HEK293 (cell line): ENCODE results near the gene EPN2.
"Not testable (repeated sequence)": the region's sequence is repeated elsewhere in the genome, so short reads cannot be mapped to it uniquely, and the experiment has no call there.

ENCODE experiments used
- CTCF ChIA-PET: fragments of 350-600 bp; formaldehyde crosslinking; extraction: SDS; loops from one replicate; lab custom pipeline; 2021; ENCODE audit warnings: antibody characterized with exemption; lab: Yijun Ruan, JAX
- POLR2A ChIA-PET: fragments of 300-600 bp; formaldehyde crosslinking; extraction: SDS; loops from one replicate; lab custom pipeline; 2020; ENCODE audit warnings: antibody characterized with exemption, inconsistent platforms; lab: Yijun Ruan, JAX
- H3K27ac ChIP-seq: fragments of 200-500 bp; sonication (Bioruptor generic); 2 replicates; pipeline ENCODE4 v1.5.1; 2014; ENCODE audit warnings: low read depth, low read length, control low read depth, inconsistent platforms; ENCODE audit errors: extremely low read depth
- H3K36me3 ChIP-seq, 2 experiments: fragments of 200-500 bp in 1 of 2; sonication (Bioruptor generic) in 1 of 2; 1 replicate in 1 of 2; 2 replicates in 1 of 2; pipeline ENCODE4 v1.5.1; 2014 to 2017; ENCODE audit warnings: inconsistent platforms in 2 of 2, low read length in 2 of 2; ENCODE audit not compliant: control insufficient read depth in 2 of 2, insufficient read depth in 1 of 2
- H3K4me1 ChIP-seq: fragments of 200-500 bp; sonication (Bioruptor generic); 2 replicates; pipeline ENCODE4 v1.5.1; 2014; ENCODE audit warnings: mild to moderate bottlenecking, low read length, inconsistent platforms; ENCODE audit not compliant: control insufficient read depth, insufficient read depth
- H3K4me3 ChIP-seq: 2 replicates; pipeline ENCODE4 v1.5.1; 2011; ENCODE audit warnings: low read depth, mild to moderate bottlenecking, control low read depth, low read length, moderate library complexity
- H3K9me3 ChIP-seq: fragments of 200-500 bp; sonication (Bioruptor generic); 2 replicates; pipeline ENCODE4 v1.5.1; 2014; ENCODE audit warnings: low read depth, low read length, inconsistent platforms; ENCODE audit not compliant: control insufficient read depth, insufficient read depth
- GLI2 ChIP-seq: fragments of 450-650 bp; formaldehyde crosslinking; IDR thresholded peaks from 2 replicates; pipeline ENCODE4; 2017; ENCODE audit warnings: missing biosample characterization, missing genetic modification characterization, low read depth, borderline replicate concordance
- KLF7 ChIP-seq: fragments of 450-650 bp; formaldehyde crosslinking; IDR thresholded peaks from 2 replicates; pipeline ENCODE4 v1.5.1; 2016; ENCODE audit warnings: missing biosample characterization, missing genetic modification characterization, borderline replicate concordance
- RBAK ChIP-seq: fragments of 450-650 bp; formaldehyde crosslinking; IDR thresholded peaks from 2 replicates; pipeline ENCODE4 v1.5.1; 2016; ENCODE audit warnings: missing biosample characterization, missing genetic modification characterization
- ZEB2 ChIP-seq: fragments of 450-650 bp; formaldehyde crosslinking; IDR thresholded peaks from 2 replicates; pipeline ENCODE4 v1.5.1; 2016; ENCODE audit warnings: missing biosample characterization, missing genetic modification characterization
- ZFP3 ChIP-seq: fragments of 450-650 bp; formaldehyde crosslinking; IDR thresholded peaks from 2 replicates; pipeline ENCODE4 v1.5.1; 2016; ENCODE audit warnings: low read depth, missing biosample characterization, missing genetic modification characterization
- ZNF335 ChIP-seq: fragments of 450-650 bp; formaldehyde crosslinking; conservative IDR thresholded peaks from 2 replicates; pipeline ENCODE4 v1.5.1; 2016; ENCODE audit warnings: missing biosample characterization, missing genetic modification characterization
- ZNF529 ChIP-seq: fragments of 450-650 bp; formaldehyde crosslinking; IDR thresholded peaks from 2 replicates; pipeline ENCODE4 v1.5.1; 2017; ENCODE audit warnings: missing genetic modification characterization, missing biosample characterization; ENCODE audit not compliant: insufficient replicate concordance
- ZNF558 ChIP-seq: fragments of 450-650 bp; formaldehyde crosslinking; IDR thresholded peaks from 2 replicates; pipeline ENCODE4 v1.5.1; 2016; ENCODE audit warnings: missing biosample characterization, missing genetic modification characterization
- ZNF629 ChIP-seq: fragments of 450-650 bp; formaldehyde crosslinking; IDR thresholded peaks from 2 replicates; pipeline ENCODE4 v1.5.1; 2017; ENCODE audit warnings: missing biosample characterization, missing genetic modification characterization
- ZNF701 ChIP-seq: fragments of 450-650 bp; formaldehyde crosslinking; IDR thresholded peaks from 2 replicates; pipeline ENCODE4 v1.5.1; 2016; ENCODE audit warnings: missing biosample characterization, missing genetic modification characterization
- ZNF747 ChIP-seq: fragments of 450-650 bp; formaldehyde crosslinking; IDR thresholded peaks from 2 replicates; pipeline ENCODE4 v1.5.1; 2016; ENCODE audit warnings: missing biosample characterization, missing genetic modification characterization
- ZNF791 ChIP-seq: fragments of 450-650 bp; formaldehyde crosslinking; IDR thresholded peaks from 2 replicates; pipeline ENCODE4 v1.5.1; 2016; ENCODE audit warnings: missing biosample characterization, missing genetic modification characterization
- TF ChIP-seq, protein P1 (sequence below): fragments of 450-650 bp; formaldehyde crosslinking; IDR thresholded peaks from 2 replicates; pipeline ENCODE4; 2016; ENCODE audit warnings: missing biosample characterization, missing genetic modification characterization
- TF ChIP-seq, protein P2 (sequence below): fragments of 450-650 bp; formaldehyde crosslinking; IDR thresholded peaks from 2 replicates; pipeline ENCODE4 v1.5.1; 2016; ENCODE audit warnings: missing biosample characterization, missing genetic modification characterization
- TF ChIP-seq, protein P3 (sequence below): fragments of 450-650 bp; formaldehyde crosslinking; IDR thresholded peaks from 2 replicates; pipeline ENCODE4 v1.5.1; 2017; ENCODE audit warnings: missing biosample characterization, missing genetic modification characterization
- TF ChIP-seq, protein P4 (sequence below): fragments of 450-650 bp; formaldehyde crosslinking; IDR thresholded peaks from 2 replicates; pipeline ENCODE4 v1.5.1; 2016; ENCODE audit warnings: missing biosample characterization, missing genetic modification characterization

The EPN2 gene

DNA sequence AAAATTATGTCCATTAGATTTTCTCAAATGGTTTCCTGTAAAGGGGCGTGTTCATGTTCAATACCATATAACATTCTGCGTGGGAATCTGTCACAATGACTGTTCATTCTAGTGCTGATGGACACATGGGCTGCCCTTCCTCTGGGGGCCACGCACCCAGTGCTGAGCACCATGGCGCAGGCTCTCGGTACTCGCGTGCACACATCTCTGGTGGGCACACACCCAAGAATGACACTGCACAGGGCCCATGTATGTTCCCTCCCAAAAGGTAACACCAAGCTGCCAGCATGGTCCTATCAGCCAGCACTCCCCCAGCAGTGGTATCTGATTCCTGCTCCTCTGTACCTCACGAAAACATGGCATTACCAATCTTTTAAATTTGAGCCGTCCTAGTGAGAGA, 111.6 kb downstream of the EPN2 start (continued):
- TF ChIP-seq ZNF747 (no peak), ZNF529 (tag by site-specific recombination) (no peak), KLF7 (tag by site-specific recombination) (no peak)

DNA sequence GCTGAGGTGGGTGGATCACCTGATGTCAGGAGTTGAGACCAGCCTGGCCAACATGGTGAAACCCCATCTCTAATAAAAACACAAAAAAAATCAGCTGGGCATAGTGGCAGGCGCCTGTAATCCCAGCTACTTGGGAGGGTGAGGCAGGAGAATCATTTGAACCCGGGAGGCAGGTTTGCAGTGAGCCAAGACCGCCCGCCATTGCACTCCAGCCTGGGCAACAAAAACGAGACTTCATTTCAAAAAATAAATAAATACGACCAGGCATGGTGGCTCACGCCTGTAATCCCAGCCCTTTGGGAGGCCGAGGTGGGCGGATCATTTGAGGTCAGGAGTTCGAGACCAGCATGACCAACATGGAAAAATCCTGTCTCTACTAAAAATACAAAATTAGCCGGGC, 116.2 kb downstream of the EPN2 start:
- H3K4me1 ChIP-seq, H3K4me3 ChIP-seq, H3K27ac ChIP-seq, H3K9me3 ChIP-seq, POLR2A ChIA-PET: not testable (repeated sequence)
- CTCF ChIA-PET: interaction anchor here (0.7 to 2.0 kb wide), 4 partner anchors 10 to 409 kb away, joined by 3 to 21 read pairs (median 6); partner anchors contain the start of gene B9D1
- peaks cover 0 to 19% of the 10 kb centered on the region in 2 experiments; a peak in 1 of 3 replicates for H3K36me3 ChIP-seq

DNA sequence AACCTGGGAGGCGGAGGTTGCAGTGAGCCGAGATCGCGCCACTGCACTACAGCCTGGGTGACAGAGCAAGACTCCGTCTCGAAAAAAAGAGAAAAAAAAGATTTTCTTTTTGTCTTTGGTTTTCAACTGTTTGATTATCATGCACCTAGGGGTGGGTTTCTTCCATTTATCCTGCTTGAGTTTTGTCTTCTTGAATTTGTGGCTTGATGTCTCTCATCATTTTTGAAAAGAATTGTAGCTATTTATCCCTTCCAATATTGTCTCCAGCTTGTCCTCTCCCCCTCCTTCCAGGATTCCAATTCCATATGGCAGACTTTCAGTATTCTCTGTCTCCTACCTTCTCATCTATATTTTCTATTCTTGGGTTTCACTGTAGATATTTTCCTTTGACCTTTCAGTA, 117.6 kb downstream of the EPN2 start:
- Histone ChIP-seq H3K4me3 (no peak overlapping the region), H3K4me1 (no peaks in the 10 kb centered on the region), H3K27ac (no peak overlapping the region), H3K9me3 (no peaks in the 10 kb centered on the region), H3K36me3 (peaks cover 0 to 31% of the 10 kb centered on the region in 2 experiments; a peak in 1 of 3 replicates)
- ChIA-PET POLR2A (interaction anchor here (0.8 to 1.0 kb wide), 2 partner anchors 8 to 23 kb away, joined by 3 read pairs; no protein-coding TSS in a partner anchor), CTCF (interaction anchor here (0.6 to 2.0 kb wide), 4 partner anchors 8 to 93 kb away, joined by 3 to 21 read pairs (median 4); partner anchors contain the start of gene B9D1)
- TF ChIP-seq ZNF558 (tag by site-specific recombination) (peak; percentile 93), GLI2 (tag by site-specific recombination) (no peak)

DNA sequence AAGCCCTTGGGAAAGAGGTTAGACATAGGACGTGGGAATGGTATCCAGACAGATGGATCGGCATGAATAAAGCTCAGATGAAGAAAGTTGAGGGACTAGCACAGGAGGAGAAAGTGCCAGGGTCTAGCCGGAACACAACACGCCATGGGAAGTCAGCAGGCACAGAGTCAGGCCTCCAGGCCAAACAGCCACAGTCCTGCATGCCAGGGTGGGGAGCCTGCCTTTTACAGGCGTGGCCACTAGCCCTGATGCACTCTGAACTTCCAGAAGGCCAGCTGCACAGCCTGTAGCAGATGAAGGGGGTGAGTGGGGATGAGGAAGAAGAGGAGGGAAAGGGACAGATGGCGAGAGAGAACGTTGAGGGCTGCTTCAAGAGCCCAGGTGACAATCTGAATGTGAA, 120.2 kb downstream of the EPN2 start:
- H3K36me3 ChIP-seq: peaks cover 0 to 37% of the 10 kb centered on the region in 2 experiments; a peak in 1 of 3 replicates
- no peak overlapping the region for H3K27ac ChIP-seq
- H3K4me3 ChIP-seq: no peak overlapping the region
- ChIA-PET POLR2A (interaction anchor here (1.5 kb wide), 1 partner anchor 20 kb away, joined by 5 read pairs; the partner anchor contains the start of gene MAPK7), CTCF (interaction anchor here (1.6 kb wide), 1 partner anchor 410 kb away, joined by 5 read pairs; no protein-coding TSS in a partner anchor)
- peaks cover 5% of the 10 kb centered on the region for H3K4me1 ChIP-seq
- TF ChIP-seq, protein P1, sequence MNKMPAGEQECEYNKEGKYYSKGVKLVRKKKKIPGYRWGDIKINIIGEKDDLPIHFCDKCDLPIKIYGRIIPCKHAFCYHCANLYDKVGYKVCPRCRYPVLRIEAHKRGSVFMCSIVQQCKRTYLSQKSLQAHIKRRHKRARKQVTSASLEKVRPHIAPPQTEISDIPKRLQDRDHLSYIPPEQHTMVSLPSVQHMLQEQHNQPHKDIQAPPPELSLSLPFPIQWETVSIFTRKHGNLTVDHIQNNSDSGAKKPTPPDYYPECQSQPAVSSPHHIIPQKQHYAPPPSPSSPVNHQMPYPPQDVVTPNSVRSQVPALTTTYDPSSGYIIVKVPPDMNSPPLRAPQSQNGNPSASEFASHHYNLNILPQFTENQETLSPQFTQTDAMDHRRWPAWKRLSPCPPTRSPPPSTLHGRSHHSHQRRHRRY (tag by site-specific recombination): no peak
- TF ChIP-seq ZEB2 (tag by site-specific recombination): no peak
- no peak for TF ChIP-seq ZNF791 (tag by site-specific recombination)
- no peak for TF ChIP-seq RBAK (tag by site-specific recombination)
- TF ChIP-seq ZFP3 (tag by site-specific recombination): no peak
- TF ChIP-seq, protein P2, sequence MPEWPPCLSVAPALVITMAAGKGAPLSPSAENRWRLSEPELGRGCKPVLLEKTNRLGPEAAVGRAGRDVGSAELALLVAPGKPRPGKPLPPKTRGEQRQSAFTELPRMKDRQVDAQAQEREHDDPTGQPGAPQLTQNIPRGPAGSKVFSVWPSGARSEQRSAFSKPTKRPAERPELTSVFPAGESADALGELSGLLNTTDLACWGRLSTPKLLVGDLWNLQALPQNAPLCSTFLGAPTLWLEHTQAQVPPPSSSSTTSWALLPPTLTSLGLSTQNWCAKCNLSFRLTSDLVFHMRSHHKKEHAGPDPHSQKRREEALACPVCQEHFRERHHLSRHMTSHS (tag by site-specific recombination): no peak
- TF ChIP-seq, protein P3, sequence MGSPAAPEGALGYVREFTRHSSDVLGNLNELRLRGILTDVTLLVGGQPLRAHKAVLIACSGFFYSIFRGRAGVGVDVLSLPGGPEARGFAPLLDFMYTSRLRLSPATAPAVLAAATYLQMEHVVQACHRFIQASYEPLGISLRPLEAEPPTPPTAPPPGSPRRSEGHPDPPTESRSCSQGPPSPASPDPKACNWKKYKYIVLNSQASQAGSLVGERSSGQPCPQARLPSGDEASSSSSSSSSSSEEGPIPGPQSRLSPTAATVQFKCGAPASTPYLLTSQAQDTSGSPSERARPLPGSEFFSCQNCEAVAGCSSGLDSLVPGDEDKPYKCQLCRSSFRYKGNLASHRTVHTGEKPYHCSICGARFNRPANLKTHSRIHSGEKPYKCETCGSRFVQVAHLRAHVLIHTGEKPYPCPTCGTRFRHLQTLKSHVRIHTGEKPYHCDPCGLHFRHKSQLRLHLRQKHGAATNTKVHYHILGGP (tag by site-specific recombination): no peak
- TF ChIP-seq ZNF701 (tag by site-specific recombination): no peak
- no peak for TF ChIP-seq ZNF629 (tag by site-specific recombination)
- TF ChIP-seq, protein P4, sequence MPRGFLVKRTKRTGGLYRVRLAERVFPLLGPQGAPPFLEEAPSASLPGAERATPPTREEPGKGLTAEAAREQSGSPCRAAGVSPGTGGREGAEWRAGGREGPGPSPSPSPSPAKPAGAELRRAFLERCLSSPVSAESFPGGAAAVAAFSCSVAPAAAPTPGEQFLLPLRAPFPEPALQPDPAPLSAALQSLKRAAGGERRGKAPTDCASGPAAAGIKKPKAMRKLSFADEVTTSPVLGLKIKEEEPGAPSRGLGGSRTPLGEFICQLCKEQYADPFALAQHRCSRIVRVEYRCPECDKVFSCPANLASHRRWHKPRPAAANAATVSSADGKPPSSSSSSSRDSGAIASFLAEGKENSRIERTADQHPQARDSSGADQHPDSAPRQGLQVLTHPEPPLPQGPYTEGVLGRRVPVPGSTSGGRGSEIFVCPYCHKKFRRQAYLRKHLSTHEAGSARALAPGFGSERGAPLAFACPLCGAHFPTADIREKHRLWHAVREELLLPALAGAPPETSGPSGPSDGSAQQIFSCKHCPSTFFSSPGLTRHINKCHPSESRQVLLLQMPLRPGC (tag by site-specific recombination): no peak
- no peak for TF ChIP-seq ZNF335
- no peaks in the 10 kb centered on the region for H3K9me3 ChIP-seq
